Measurements from ENCODE around the gene KLHL29. TPM values are rescaled to one million over a fixed set of nuclear protein-coding genes. Genes with fewer than 3 reads are reported as not detected.

Gene KLHL29
- polyA plus RNA-seq, 2 donors: 2.1 to 3.8 TPM

DNA sequence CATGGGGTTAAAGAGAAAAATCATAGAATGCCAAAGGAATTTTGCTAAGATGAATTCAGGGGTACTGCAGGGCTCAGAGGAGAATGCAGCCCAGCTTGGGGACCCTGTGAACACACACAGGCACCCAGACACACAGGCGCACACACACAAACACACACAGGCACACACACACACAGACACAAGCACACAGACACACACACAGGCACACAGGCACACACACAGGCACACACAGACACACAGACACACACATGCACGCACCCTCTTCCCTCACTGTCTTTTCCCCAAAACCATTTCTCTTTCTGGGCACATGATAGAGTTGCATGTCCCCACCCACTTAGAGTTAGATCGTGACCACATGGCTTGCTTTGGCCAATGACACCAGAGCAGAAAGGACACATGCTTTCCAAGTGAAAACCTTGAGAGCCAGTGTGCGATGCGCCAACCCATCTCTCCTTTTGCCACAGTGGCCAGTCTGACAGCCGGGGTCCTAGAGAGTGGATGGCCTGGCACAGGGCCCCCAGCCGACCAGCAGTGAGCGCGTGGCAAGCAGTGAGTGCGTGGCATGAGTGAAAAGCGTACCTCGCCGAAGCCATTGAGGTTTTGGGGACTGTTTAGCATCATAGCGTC, 163.3 kb downstream of the KLHL29 start:
- no peaks in the 10 kb centered on the region for H3K9me3 ChIP-seq (ENCODE audit: control insufficient read depth in 2 of 2, insufficient read depth in 1 of 2, low read depth in 1 of 2, low read length in 1 of 2)
- peaks cover 7 to 9% of the 10 kb centered on the region in 2 donors for H3K4me1 ChIP-seq (ENCODE audit: control insufficient read depth in 2 of 2, insufficient read depth in 2 of 2, low read length in 1 of 2)
- H3K27me3 ChIP-seq (ENCODE audit: control insufficient read depth in 1 of 2, insufficient read depth in 2 of 2, low read length in 2 of 2): no peaks in the 10 kb centered on the region
- 94 to 95% methylated on average over 14 of the region's 14 CpGs for WGBS, 2 donors
- H3K4me3 ChIP-seq (ENCODE audit: low read depth in 1 of 2, low read length in 2 of 2): no peak overlapping the region
- H3K27ac ChIP-seq (ENCODE audit: low read depth in 2 of 2, low read length in 1 of 2): no peak overlapping the region
- H3K36me3 ChIP-seq (ENCODE audit: control insufficient read depth in 2 of 2, insufficient read depth in 2 of 2, low read length in 1 of 2): no peaks in the 10 kb centered on the region

DNA sequence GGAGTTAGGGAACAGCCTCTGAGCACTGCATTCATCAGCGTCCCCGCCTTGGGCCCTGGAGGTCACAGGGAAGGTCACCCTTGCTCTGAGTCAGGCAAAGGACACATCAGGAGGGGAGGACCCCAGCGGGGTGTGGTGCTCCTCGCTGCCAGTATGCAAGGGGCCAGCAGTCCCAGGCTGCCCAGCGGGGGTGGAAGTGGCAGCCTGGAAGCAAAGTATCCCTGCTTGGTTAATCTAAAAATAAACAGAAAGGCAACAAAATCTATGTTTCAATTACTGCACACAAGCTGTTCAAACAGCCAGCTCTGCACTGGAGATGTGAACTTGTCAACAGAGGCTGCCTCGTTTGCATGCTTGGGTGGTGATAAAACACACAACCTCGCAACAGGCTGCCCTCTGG, 164.1 kb downstream of the KLHL29 start:
- Histone ChIP-seq H3K4me3 (ENCODE audit: low read depth in 1 of 2, low read length in 2 of 2) (no peak overlapping the region), H3K36me3 (ENCODE audit: control insufficient read depth in 2 of 2, insufficient read depth in 2 of 2, low read length in 1 of 2) (no peaks in the 10 kb centered on the region), H3K27me3 (ENCODE audit: control insufficient read depth in 1 of 2, insufficient read depth in 2 of 2, low read length in 2 of 2) (no peaks in the 10 kb centered on the region), H3K9me3 (ENCODE audit: control insufficient read depth in 2 of 2, insufficient read depth in 1 of 2, low read depth in 1 of 2, low read length in 1 of 2) (no peaks in the 10 kb centered on the region), H3K27ac (ENCODE audit: low read depth in 2 of 2, low read length in 1 of 2) (peak overlapping the region in 1 of 2 donors; percentile 10), H3K4me1 (ENCODE audit: control insufficient read depth in 2 of 2, insufficient read depth in 2 of 2, low read length in 1 of 2) (peaks cover 7 to 15% of the 10 kb centered on the region in 2 donors)
- WGBS, 2 donors: 56% methylated on average over 7 of the region's 7 CpGs

- 77 to 78% methylated on average over 15 to 16 of the region's 16 CpGs for WGBS, 2 donors
- Histone ChIP-seq H3K4me1 (ENCODE audit: control insufficient read depth in 2 of 2, insufficient read depth in 2 of 2, low read length in 1 of 2) (peaks cover 7 to 19% of the 10 kb centered on the region in 2 donors), H3K36me3 (ENCODE audit: control insufficient read depth in 2 of 2, insufficient read depth in 2 of 2, low read length in 1 of 2) (no peaks in the 10 kb centered on the region), H3K4me3 (ENCODE audit: low read depth in 1 of 2, low read length in 2 of 2) (no peak overlapping the region), H3K27me3 (ENCODE audit: control insufficient read depth in 1 of 2, insufficient read depth in 2 of 2, low read length in 2 of 2) (no peaks in the 10 kb centered on the region), H3K27ac (ENCODE audit: low read depth in 2 of 2, low read length in 1 of 2) (no peak overlapping the region), H3K9me3 (ENCODE audit: control insufficient read depth in 2 of 2, insufficient read depth in 1 of 2, low read depth in 1 of 2, low read length in 1 of 2) (no peaks in the 10 kb centered on the region)
These were observed 165.0 kb downstream of the KLHL29 start for GRCh38 chr2:23549821-23550530.

DNA sequence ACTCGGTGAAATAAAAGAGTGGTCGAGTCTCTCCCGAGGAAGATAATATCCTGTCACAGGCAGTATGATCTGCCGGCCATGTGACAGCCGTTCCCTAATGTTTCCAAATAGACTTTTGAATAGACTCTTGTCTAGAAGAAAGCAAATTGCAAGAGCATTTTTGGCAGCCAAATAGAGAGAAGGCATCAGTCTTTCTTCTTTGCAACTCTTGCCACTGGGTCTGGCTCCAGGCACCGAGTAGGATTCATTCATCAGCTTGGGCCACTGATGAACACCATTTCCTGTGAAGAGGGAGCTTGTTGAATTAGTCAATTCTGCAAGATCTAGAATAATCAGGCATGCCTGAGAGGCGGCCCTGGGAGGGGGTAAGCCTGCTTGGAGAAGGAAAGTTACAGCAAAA, 165.6 kb downstream of the KLHL29 start:
- WGBS, 2 donors: 65 to 75% methylated on average over 7 of the region's 7 CpGs
- Histone ChIP-seq H3K27ac (ENCODE audit: low read depth in 2 of 2, low read length in 1 of 2) (no peak overlapping the region), H3K4me3 (ENCODE audit: low read depth in 1 of 2, low read length in 2 of 2) (no peak overlapping the region)

DNA sequence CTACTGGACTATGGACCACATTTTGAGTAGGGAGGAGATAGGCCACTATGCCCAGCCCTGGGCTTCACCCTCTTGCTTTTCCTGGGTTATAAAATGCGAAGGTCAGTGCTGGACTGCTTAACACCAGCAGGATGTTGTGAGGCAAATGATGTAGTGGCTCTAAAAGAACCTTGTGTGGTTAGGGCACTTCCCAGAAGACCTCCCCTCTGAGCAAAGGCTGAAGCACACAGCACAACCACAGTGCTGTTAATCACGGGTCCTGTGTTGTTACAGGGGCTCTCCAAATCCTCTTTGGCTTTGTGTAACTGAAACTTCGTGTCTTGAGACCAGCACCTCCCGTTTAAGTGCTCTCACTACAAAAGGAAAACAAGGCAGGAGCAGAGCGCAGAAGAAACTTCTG, 166.9 kb downstream of the KLHL29 start:
- H3K4me1 ChIP-seq (ENCODE audit: control insufficient read depth in 2 of 2, insufficient read depth in 2 of 2, low read length in 1 of 2): peaks cover 7 to 22% of the 10 kb centered on the region in 2 donors
- no peak overlapping the region for H3K4me3 ChIP-seq (ENCODE audit: low read depth in 1 of 2, low read length in 2 of 2)
- no peaks in the 10 kb centered on the region for H3K36me3 ChIP-seq (ENCODE audit: control insufficient read depth in 2 of 2, insufficient read depth in 2 of 2, low read length in 1 of 2)
- H3K9me3 ChIP-seq (ENCODE audit: control insufficient read depth in 2 of 2, insufficient read depth in 1 of 2, low read depth in 1 of 2, low read length in 1 of 2): no peaks in the 10 kb centered on the region
- H3K27ac ChIP-seq (ENCODE audit: low read depth in 2 of 2, low read length in 1 of 2): no peak overlapping the region
- H3K27me3 ChIP-seq (ENCODE audit: control insufficient read depth in 1 of 2, insufficient read depth in 2 of 2, low read length in 2 of 2): no peaks in the 10 kb centered on the region
- 77 to 79% methylated on average over 5 of the region's 5 CpGs for WGBS, 2 donors

More for the DNA sequence above, 165.6 kb downstream of the KLHL29 start:
- no peaks in the 10 kb centered on the region for H3K9me3 ChIP-seq (ENCODE audit: control insufficient read depth in 2 of 2, insufficient read depth in 1 of 2, low read depth in 1 of 2, low read length in 1 of 2)
- no peaks in the 10 kb centered on the region for H3K36me3 ChIP-seq (ENCODE audit: control insufficient read depth in 2 of 2, insufficient read depth in 2 of 2, low read length in 1 of 2)
- peaks cover 7 to 23% of the 10 kb centered on the region in 2 donors for H3K4me1 ChIP-seq (ENCODE audit: control insufficient read depth in 2 of 2, insufficient read depth in 2 of 2, low read length in 1 of 2)
- H3K27me3 ChIP-seq (ENCODE audit: control insufficient read depth in 1 of 2, insufficient read depth in 2 of 2, low read length in 2 of 2): no peaks in the 10 kb centered on the region

GRCh38 chr2:23553561-23553960, 168.6 kb downstream of the KLHL29 start:
- H3K36me3 ChIP-seq (ENCODE audit: control insufficient read depth in 2 of 2, insufficient read depth in 2 of 2, low read length in 1 of 2): no peaks in the 10 kb centered on the region
- WGBS, 2 donors: 90% methylated on average over 10 of the region's 10 CpGs
- H3K4me1 ChIP-seq (ENCODE audit: control insufficient read depth in 2 of 2, insufficient read depth in 2 of 2, low read length in 1 of 2): peaks cover 5 to 21% of the 10 kb centered on the region in 2 donors
- peak overlapping the region; percentile 51 to 77 for H3K27ac ChIP-seq (ENCODE audit: low read depth in 2 of 2, low read length in 1 of 2)
- no peaks in the 10 kb centered on the region for H3K27me3 ChIP-seq (ENCODE audit: control insufficient read depth in 1 of 2, insufficient read depth in 2 of 2, low read length in 2 of 2)
- H3K4me3 ChIP-seq (ENCODE audit: low read depth in 1 of 2, low read length in 2 of 2): no peak overlapping the region
- H3K9me3 ChIP-seq (ENCODE audit: control insufficient read depth in 2 of 2, insufficient read depth in 1 of 2, low read depth in 1 of 2, low read length in 1 of 2): no peaks in the 10 kb centered on the region

DNA sequence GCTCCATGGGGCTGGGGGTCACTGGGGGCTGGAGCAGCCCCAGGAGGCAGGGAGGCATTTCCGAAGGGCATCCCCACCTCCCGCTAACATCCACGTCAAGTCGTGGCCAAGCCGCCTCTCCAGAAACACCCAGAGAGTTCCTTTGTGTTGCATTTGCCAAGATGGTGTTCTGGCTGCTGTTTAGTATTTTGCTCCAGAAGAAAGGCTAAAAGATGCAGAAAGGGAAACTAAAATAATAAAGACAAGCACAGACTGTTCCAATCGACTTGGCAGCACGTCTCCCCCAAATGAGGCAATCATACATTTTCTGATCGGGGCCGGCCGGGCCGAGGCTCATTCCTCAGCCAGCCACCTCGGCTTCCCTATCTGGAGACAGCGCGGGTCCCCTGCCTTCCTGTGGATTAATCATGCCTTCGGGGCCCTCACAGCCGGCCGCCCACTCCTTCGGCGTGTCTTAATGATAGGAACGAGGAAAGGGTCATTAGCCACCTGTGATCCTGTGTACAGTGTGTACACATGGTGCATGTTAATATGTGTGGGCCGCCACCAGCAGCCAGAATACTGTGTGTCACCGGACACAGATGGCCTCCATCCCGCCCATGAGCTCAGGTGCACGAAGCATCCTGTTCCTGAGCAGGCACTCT, 169.2 kb downstream of the KLHL29 start:
- 41 to 57% methylated on average over 24 of the region's 24 CpGs for WGBS, 2 donors
- H3K27me3 ChIP-seq (ENCODE audit: control insufficient read depth in 1 of 2, insufficient read depth in 2 of 2, low read length in 2 of 2): no peaks in the 10 kb centered on the region
- peak overlapping the region; percentile 59 to 77 for H3K27ac ChIP-seq (ENCODE audit: low read depth in 2 of 2, low read length in 1 of 2)
- H3K36me3 ChIP-seq (ENCODE audit: control insufficient read depth in 2 of 2, insufficient read depth in 2 of 2, low read length in 1 of 2): no peaks in the 10 kb centered on the region
- H3K4me1 ChIP-seq (ENCODE audit: control insufficient read depth in 2 of 2, insufficient read depth in 2 of 2, low read length in 1 of 2): peaks cover 0 to 21% of the 10 kb centered on the region in 2 donors
- H3K9me3 ChIP-seq (ENCODE audit: control insufficient read depth in 2 of 2, insufficient read depth in 1 of 2, low read depth in 1 of 2, low read length in 1 of 2): no peaks in the 10 kb centered on the region
- H3K4me3 ChIP-seq (ENCODE audit: low read depth in 1 of 2, low read length in 2 of 2): no peak overlapping the region

GRCh38 chr2:23555944-23556343, 171.0 kb downstream of the KLHL29 start:
- no peak overlapping the region for H3K4me3 ChIP-seq (ENCODE audit: low read depth in 1 of 2, low read length in 2 of 2)
- no peaks in the 10 kb centered on the region for H3K36me3 ChIP-seq (ENCODE audit: control insufficient read depth in 2 of 2, insufficient read depth in 2 of 2, low read length in 1 of 2)
- H3K27me3 ChIP-seq (ENCODE audit: control insufficient read depth in 1 of 2, insufficient read depth in 2 of 2, low read length in 2 of 2): no peaks in the 10 kb centered on the region
- peaks cover 0 to 17% of the 10 kb centered on the region in 2 donors for H3K4me1 ChIP-seq (ENCODE audit: control insufficient read depth in 2 of 2, insufficient read depth in 2 of 2, low read length in 1 of 2)
- no peak overlapping the region for H3K27ac ChIP-seq (ENCODE audit: low read depth in 2 of 2, low read length in 1 of 2)
- 88 to 89% methylated on average over 11 of the region's 11 CpGs for WGBS, 2 donors
- H3K9me3 ChIP-seq (ENCODE audit: control insufficient read depth in 2 of 2, insufficient read depth in 1 of 2, low read depth in 1 of 2, low read length in 1 of 2): no peaks in the 10 kb centered on the region

DNA sequence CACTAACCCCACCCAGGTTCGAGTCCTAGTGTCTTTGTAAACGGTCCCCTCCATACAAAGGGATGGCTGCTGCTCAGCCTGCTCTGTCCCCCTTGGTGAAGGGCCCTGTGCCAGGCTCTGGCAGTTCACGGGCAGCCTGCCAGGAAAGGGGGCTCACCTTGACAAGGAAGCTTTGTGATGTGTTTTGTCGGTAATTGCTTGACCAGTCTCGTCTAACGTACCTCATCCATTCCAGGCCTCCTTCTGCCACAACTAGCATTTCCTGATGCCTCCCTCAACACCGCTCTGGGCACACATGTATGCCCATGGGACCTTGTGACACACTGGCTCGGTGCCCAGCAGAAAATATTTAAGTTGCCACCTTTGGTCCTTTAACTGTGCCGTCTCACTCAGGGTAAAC, 171.9 kb downstream of the KLHL29 start:
- Histone ChIP-seq H3K27ac (ENCODE audit: low read depth in 2 of 2, low read length in 1 of 2) (peak overlapping the region in 1 of 2 donors; percentile 8), H3K27me3 (ENCODE audit: control insufficient read depth in 1 of 2, insufficient read depth in 2 of 2, low read length in 2 of 2) (no peaks in the 10 kb centered on the region), H3K36me3 (ENCODE audit: control insufficient read depth in 2 of 2, insufficient read depth in 2 of 2, low read length in 1 of 2) (peaks cover 0 to 2% of the 10 kb centered on the region in 2 donors), H3K4me1 (ENCODE audit: control insufficient read depth in 2 of 2, insufficient read depth in 2 of 2, low read length in 1 of 2) (peaks cover 0 to 17% of the 10 kb centered on the region in 2 donors), H3K4me3 (ENCODE audit: low read depth in 1 of 2, low read length in 2 of 2) (no peak overlapping the region), H3K9me3 (ENCODE audit: control insufficient read depth in 2 of 2, insufficient read depth in 1 of 2, low read depth in 1 of 2, low read length in 1 of 2) (no peaks in the 10 kb centered on the region)
- 65 to 66% methylated on average over 9 of the region's 9 CpGs for WGBS, 2 donors
